ENCODE measurements around the gene MAP3K1. TPM values are rescaled to one million over a fixed set of nuclear protein-coding genes. Genes with fewer than 3 reads are reported as not detected.

The MAP3K1 gene
- total RNA-seq, 1 experiment from 2014 or later, result 18.9 TPM

- H3K4me3 ChIP-seq (ENCODE audit: insufficient read depth, low read depth, low read length), result no peak overlapping the region
- no peaks in the 10 kb centered on the region for H3K36me3 ChIP-seq (replicated peaks; ENCODE audit: control insufficient read depth, insufficient read depth, low read length)
- no peaks in the 10 kb centered on the region for H3K27me3 ChIP-seq (ENCODE audit: control insufficient read depth, insufficient read depth, low read length)
- DNase-seq, result no peak
These were observed 8.7 kb downstream of the MAP3K1 start for GRCh38 chr5:56824019-56824418.

DNA sequence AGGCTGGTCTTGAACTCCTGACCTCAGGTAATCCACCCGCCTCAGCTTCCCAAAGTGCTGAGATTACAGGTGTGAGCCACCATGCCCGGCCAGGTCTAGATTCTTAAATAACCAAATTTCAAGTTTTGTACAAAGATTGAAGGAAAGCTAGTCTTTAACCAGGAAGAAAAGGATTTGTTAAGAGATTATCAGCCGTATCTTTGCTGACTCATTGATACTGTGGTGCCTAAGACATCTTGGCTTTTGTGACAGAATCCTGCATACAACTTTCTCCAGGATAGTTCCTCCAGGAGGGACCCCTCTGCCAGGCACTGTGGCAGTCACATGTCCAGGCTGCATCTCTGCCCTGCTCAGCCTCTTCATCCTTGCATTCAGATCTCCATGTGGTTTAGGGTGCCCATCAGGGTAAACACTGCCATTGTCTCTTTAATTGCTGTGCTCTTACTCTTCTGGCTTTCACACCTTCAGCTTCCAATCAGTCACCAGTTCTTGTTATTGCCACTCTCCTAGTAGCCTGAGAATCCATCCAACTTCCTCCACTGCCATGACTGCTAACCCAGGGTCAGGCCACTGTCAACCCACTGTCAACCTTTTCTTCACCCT is 10.0 kb downstream of the MAP3K1 start:
- H3K36me3 ChIP-seq (replicated peaks; ENCODE audit: control insufficient read depth, insufficient read depth, low read length), result no peaks in the 10 kb centered on the region
- H3K4me3 ChIP-seq (ENCODE audit: insufficient read depth, low read depth, low read length), result no peak overlapping the region
- no peaks in the 10 kb centered on the region for H3K27me3 ChIP-seq (ENCODE audit: control insufficient read depth, insufficient read depth, low read length)
- no peak for DNase-seq

DNA sequence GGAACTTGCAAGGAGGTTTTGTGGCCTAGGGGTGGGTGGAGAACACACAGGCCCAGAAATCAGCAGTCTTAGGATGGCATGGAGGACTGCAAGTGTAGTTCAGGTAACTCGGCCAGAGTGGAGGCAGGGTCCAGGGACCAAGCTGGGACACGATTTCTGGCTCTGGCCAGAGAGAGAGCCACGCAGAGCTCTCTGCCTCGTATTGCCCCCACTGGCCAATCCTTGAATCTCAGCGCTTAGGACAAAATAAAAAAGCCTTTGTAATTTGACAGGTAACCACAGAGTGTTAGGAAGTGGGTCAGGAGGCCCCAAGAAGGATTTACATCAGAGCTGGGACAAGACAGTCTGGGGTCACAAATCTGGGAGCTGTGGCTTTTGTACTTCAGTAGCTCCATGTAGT is 11.7 kb downstream of the MAP3K1 start:
- Histone ChIP-seq H3K4me3 (ENCODE audit: insufficient read depth, low read depth, low read length) (no peak overlapping the region), H3K36me3 (replicated peaks; ENCODE audit: control insufficient read depth, insufficient read depth, low read length) (no peaks in the 10 kb centered on the region), H3K27me3 (ENCODE audit: control insufficient read depth, insufficient read depth, low read length) (no peaks in the 10 kb centered on the region)
- DNase-seq, result peak; percentile 35

GRCh38 chr5:56827924-56828323 is 12.6 kb downstream of the MAP3K1 start:
- H3K27me3 ChIP-seq (ENCODE audit: control insufficient read depth, insufficient read depth, low read length), result no peaks in the 10 kb centered on the region
- H3K36me3 ChIP-seq (replicated peaks; ENCODE audit: control insufficient read depth, insufficient read depth, low read length), result no peaks in the 10 kb centered on the region
- DNase-seq, result no peak
- no peak overlapping the region for H3K4me3 ChIP-seq (ENCODE audit: insufficient read depth, low read depth, low read length)

DNA sequence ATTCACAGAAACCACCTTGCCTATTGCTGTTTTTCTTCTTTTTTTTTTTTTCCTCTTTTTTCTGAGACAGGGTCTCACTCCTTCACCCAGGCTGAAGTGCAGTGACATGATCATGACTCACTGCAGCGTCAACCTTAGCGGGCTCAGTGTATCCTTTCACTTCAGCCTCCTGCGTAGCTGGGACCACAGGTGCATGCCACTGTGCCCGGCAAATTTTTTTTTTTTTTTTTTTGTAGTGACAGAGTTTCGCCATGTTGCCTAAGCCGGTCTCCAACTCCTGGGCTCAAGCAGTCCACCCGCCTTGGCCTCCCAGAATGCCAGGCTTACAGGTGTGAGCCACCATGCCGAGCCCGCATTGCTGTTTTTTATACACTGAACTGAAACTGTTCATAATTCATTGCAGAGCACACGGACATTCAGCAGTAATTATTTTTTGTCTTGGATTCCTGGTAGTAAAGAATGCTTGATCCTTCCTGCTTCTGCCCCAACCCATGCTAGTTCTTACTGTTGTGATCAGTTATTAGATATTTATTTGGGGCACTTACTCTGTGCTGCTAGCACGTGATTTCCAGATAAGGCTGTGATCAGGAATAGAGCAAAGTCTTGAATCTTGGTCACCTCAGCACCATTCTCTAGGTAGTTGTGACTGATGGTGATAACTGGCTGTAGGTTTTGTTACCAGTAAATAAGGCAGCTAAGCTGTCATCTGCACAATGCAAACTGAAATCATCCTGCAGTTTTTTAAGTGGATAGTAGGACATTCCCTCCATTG is 14.0 kb downstream of the MAP3K1 start:
- no peak for DNase-seq
- Histone ChIP-seq H3K36me3 (replicated peaks; ENCODE audit: control insufficient read depth, insufficient read depth, low read length) (no peaks in the 10 kb centered on the region), H3K4me3 (ENCODE audit: insufficient read depth, low read depth, low read length) (no peak overlapping the region), H3K27me3 (ENCODE audit: control insufficient read depth, insufficient read depth, low read length) (no peaks in the 10 kb centered on the region)

DNA sequence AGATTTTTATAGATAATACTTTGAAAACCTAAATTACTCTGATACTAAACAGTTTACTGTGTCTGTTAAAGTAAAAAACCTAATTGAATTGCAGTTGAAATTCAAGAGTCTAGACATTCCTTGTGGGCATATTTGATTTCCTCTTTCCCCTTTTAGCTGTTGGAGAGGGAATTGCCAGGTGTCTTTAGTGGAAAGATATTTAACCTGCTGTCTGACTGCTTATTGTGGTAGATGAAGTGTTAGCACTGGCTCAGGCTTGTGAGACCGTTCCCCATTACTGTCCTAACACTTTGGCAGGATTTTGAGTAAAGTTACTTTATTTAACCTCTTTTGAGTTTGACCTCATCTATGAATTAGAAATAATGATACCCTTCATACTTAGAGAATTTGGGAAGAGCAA is 16.4 kb downstream of the MAP3K1 start:
- H3K4me3 ChIP-seq (ENCODE audit: insufficient read depth, low read depth, low read length), result no peak overlapping the region
- H3K27me3 ChIP-seq (ENCODE audit: control insufficient read depth, insufficient read depth, low read length), result no peaks in the 10 kb centered on the region
- DNase-seq, result no peak
- no peaks in the 10 kb centered on the region for H3K36me3 ChIP-seq (replicated peaks; ENCODE audit: control insufficient read depth, insufficient read depth, low read length)

DNA sequence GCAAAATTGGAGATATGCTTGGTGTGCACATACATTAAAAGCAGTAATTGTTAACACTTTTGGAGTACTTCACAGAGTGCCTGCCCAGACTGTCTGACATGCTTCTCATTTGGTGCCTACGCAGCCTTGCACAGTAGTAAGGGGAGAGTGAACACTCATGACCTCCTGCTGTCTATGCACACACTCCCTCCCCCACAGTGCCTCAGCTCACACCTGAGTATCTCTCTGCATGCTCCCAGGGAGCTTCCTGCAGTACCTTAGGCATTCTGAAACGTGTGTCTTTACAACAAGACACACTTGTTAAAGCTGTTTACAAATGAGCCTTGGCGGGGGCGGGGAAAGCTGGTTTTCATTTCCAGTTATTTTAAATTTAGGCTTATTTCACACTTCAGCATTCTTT is 18.0 kb downstream of the MAP3K1 start:
- peak; percentile 20 for DNase-seq
- Histone ChIP-seq H3K4me3 (ENCODE audit: insufficient read depth, low read depth, low read length) (no peak overlapping the region), H3K27me3 (ENCODE audit: control insufficient read depth, insufficient read depth, low read length) (no peaks in the 10 kb centered on the region), H3K36me3 (replicated peaks; ENCODE audit: control insufficient read depth, insufficient read depth, low read length) (no peaks in the 10 kb centered on the region)

DNA sequence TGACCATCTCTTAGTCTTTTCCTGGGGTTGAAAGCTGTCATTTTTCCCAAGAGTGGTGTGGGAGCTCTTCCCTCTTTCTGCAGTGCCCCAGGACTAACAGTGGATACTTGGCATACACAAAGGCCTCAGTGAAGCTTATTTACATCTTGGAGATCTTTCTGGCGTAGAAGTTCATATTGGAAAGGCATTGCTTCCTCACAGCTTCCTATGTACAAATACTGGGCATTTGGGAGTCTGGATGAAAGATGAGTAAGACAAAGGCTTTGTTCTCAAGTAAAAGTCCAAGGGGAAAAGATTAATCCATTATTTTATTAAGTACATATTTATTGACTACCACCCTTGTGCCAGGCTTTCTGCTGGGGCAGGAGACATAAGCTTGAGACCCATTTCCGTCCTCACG is 22.0 kb downstream of the MAP3K1 start:
- Histone ChIP-seq H3K27me3 (ENCODE audit: control insufficient read depth, insufficient read depth, low read length) (no peaks in the 10 kb centered on the region), H3K4me3 (ENCODE audit: insufficient read depth, low read depth, low read length) (no peak overlapping the region), H3K36me3 (replicated peaks; ENCODE audit: control insufficient read depth, insufficient read depth, low read length) (no peaks in the 10 kb centered on the region)
- no peak for DNase-seq

DNA sequence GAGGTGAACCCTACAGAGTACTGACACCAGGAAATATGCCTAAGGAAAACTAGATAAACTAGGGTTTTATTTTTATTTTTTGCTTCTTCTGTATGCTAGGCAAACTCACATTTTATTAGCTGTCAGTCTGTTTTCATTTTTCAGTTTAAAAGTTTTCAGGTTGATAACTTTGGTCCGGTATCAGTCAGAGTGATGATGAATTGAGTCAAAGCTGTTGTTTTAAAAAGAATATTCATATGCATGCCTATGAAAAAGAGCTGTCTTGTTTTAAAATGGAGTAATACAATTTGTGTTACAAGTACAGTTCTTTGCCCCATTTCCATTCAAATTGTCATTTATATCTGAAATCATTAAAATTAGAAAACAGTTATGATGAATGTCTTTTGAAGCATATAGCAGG is 22.6 kb downstream of the MAP3K1 start:
- DNase-seq, result no peak
- H3K27me3 ChIP-seq (ENCODE audit: control insufficient read depth, insufficient read depth, low read length), result no peaks in the 10 kb centered on the region
- H3K36me3 ChIP-seq (replicated peaks; ENCODE audit: control insufficient read depth, insufficient read depth, low read length), result no peaks in the 10 kb centered on the region
- H3K4me3 ChIP-seq (ENCODE audit: insufficient read depth, low read depth, low read length), result no peak overlapping the region

DNA sequence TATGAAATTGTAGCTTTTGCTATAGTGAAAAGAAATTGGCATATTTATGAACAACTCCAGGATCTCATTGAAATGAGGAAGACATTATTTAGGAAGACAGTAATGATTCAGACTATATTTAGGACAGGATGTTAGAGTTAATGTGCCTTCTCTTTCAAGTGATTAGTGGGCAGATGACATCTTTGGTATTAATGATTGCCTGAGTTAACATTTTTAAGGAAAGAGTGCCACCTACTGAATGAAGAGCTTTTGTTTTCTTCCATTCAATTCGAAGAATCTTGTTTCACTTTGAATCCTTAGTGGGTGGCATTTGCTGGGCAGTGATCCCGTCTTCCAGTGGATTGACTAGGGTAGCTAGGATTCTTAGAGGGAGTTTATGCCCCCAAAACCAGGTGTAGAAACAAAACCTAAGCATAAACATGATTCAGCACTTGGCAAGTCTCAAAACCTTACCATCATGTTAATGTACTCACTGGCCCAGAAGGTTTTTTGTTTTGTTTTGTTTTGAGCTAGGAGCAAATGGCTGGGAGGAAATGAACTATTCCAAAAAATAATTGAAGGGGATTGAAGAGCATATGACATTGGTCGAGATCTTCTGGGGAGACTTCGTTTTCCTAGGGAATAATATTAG is 23.2 kb downstream of the MAP3K1 start:
- no peak overlapping the region for H3K4me3 ChIP-seq (ENCODE audit: insufficient read depth, low read depth, low read length)
- DNase-seq, result peak; percentile 8

DNA sequence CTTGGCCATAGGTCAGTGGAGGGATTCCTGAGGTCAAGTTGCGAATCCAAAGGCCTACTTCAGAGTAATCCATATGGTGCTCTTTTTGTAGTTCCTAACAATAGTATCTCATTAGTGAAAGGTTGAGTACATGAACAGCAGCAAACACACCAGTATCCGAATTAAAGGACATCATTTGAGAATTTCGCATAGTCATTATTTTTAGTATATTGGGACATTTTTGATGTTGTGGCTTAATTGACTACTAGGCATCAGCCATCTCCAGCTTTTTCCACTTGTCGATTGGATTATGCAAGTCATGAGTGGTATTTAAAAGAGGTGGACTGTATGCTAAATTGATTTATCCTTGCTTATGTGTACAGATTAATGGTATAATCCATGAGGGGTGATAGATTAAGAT is 23.7 kb downstream of the MAP3K1 start:
- no peak overlapping the region for H3K4me3 ChIP-seq (ENCODE audit: insufficient read depth, low read depth, low read length)
- no peak for DNase-seq
- no peaks in the 10 kb centered on the region for H3K27me3 ChIP-seq (ENCODE audit: control insufficient read depth, insufficient read depth, low read length)
- H3K36me3 ChIP-seq (replicated peaks; ENCODE audit: control insufficient read depth, insufficient read depth, low read length), result no peaks in the 10 kb centered on the region

More for the DNA sequence above, 23.2 kb downstream of the MAP3K1 start:
- Histone ChIP-seq H3K36me3 (replicated peaks; ENCODE audit: control insufficient read depth, insufficient read depth, low read length) (no peaks in the 10 kb centered on the region), H3K27me3 (ENCODE audit: control insufficient read depth, insufficient read depth, low read length) (no peaks in the 10 kb centered on the region)

GRCh38 chr5:56840597-56840996 is 25.2 kb downstream of the MAP3K1 start:
- no peak for DNase-seq
- Histone ChIP-seq H3K27me3 (ENCODE audit: control insufficient read depth, insufficient read depth, low read length) (no peaks in the 10 kb centered on the region), H3K36me3 (replicated peaks; ENCODE audit: control insufficient read depth, insufficient read depth, low read length) (no peaks in the 10 kb centered on the region), H3K4me3 (ENCODE audit: insufficient read depth, low read depth, low read length) (no peak overlapping the region)

DNA sequence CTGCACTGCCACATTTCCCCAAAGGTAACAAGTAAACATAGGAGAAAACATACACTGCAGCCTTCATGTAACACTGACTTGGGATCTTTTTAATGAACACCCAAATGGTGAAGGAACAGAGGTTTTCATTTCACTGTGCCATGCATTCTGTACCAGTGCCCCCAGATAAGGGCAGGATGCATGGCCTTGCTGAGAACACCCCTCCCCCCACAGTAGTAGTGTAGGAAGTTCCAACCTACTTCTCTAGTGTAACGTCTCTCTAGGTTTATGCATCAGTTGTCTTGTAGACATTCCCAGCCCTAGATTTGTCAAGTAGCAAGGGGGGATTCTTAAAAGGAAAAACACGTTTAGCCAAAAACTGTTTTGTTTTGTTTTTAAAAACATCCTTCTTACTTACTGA is 29.9 kb downstream of the MAP3K1 start:
- Histone ChIP-seq H3K27me3 (ENCODE audit: control insufficient read depth, insufficient read depth, low read length) (no peaks in the 10 kb centered on the region), H3K36me3 (replicated peaks; ENCODE audit: control insufficient read depth, insufficient read depth, low read length) (no peaks in the 10 kb centered on the region), H3K4me3 (ENCODE audit: insufficient read depth, low read depth, low read length) (no peak overlapping the region)
- no peak for DNase-seq

DNA sequence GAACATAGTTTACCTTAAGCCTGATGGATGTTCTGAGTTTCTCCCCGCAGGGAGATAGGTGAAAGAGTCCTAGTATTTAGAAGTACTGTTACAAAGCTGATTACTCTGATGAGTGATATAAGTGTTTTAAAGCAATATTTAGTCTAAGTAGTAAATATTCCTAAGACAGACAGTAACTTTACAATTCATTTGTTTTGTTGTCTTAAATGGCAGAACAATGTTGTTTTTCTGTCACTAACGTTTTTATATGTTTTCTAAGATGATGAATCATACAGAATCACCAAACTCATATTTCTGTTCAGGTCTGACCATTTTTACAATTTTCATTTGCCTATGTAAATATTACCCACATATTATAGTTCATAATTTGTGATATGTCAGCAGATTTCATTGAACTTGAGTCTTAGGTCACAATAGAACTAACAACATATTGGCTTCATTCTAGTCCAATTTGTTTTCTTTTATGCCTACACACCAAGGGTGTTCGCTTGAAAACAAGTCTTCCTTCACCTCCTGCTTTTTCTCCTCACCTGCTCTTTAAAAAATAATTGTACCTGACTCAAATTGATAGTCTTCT is 30.6 kb downstream of the MAP3K1 start:
- no peak for DNase-seq
- H3K36me3 ChIP-seq (replicated peaks; ENCODE audit: control insufficient read depth, insufficient read depth, low read length), result no peaks in the 10 kb centered on the region
- no peak overlapping the region for H3K4me3 ChIP-seq (ENCODE audit: insufficient read depth, low read depth, low read length)
- no peaks in the 10 kb centered on the region for H3K27me3 ChIP-seq (ENCODE audit: control insufficient read depth, insufficient read depth, low read length)

DNA sequence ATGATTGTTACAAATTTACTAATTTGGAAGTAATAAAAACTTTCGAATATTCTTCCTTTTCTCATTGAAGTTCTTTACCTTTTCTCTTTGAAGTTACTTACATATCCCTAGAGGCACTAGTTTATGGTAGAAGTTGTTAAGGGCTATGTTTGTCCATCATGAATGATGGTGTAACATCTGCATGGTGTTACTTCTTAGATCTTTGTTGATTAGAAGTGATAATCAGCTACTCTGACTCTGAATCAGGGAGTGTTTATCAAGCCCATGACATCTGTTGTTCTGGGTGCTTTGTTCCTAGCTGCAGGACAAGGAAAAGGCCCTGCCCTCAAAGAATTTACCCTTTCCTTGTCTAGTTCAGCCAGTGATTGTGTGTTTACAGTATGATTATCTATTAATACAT is 32.9 kb downstream of the MAP3K1 start:
- no peak overlapping the region for H3K4me3 ChIP-seq (ENCODE audit: insufficient read depth, low read depth, low read length)
- peak; percentile 6 for DNase-seq
- no peaks in the 10 kb centered on the region for H3K27me3 ChIP-seq (ENCODE audit: control insufficient read depth, insufficient read depth, low read length)
- no peaks in the 10 kb centered on the region for H3K36me3 ChIP-seq (replicated peaks; ENCODE audit: control insufficient read depth, insufficient read depth, low read length)
